GM19397 (cell line): ENCODE data around the gene NHS.
"Not testable (repeated sequence)": the region's sequence is repeated elsewhere in the genome, so short reads cannot be mapped to it uniquely, and the experiment has no call there.

ENCODE experiments used
- ATAC-seq: cut with Tn5 transposase; IDR thresholded peaks from one replicate; pipeline ENCODE4 v1.9.1; 2021; ENCODE audit warnings: mild to moderate bottlenecking, moderate library complexity; ENCODE audit not compliant: unreplicated experiment

The NHS gene

GRCh38 chrX:17544821-17545220, 169.8 kb downstream of the NHS start:
- no peak for ATAC-seq

- ATAC-seq: no peak
Measured at GRCh38 chrX:17546356-17546755, 171.4 kb downstream of the NHS start.

DNA sequence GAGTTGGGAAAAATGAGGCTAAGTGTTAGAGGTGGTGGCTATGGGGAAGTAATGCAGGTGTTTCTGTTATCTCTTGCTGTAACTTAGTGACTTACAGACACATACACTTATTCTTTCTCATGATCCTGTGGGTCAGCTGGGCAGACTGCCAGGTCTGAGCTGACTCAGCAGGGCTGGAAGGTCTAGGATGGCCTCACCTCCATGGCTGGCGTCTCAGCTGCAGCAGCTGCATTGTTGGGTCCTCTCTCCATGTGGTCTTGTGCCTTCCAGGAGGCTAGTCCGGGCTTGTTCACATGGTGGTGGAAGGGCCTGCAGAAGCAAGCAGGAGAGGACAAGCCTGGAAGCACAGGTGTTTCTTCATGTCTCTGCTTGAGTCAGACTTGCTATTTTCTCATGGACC, 172.7 kb downstream of the NHS start:
- ATAC-seq: peak; percentile 44

DNA sequence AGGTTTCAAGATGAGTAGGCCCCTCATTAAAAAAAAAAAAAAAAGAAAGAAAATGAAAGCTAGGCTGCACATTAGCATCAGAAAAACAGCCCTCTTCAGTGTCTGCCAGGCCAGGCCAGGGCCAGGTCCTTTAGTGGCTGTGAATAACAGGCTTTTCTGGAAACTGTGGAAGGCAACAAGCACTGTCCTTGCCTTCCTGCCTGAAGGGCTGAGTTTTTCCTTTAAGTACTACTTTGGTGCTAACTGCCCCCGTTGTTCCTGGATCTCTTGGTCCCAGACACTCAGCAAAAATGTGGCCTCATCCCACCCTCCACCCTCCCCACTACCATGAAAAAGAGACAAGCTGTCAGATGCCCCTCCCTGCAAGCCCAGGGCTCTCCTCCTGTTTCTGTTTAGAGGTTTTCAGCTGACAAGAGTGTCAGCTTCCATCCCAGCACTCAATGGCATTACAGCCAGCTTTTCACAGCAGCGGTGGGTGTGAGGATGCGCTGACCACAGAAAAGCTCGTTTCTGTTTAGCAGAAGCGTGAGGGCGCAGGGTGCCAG, 174.2 kb downstream of the NHS start:
- no peak for ATAC-seq

DNA sequence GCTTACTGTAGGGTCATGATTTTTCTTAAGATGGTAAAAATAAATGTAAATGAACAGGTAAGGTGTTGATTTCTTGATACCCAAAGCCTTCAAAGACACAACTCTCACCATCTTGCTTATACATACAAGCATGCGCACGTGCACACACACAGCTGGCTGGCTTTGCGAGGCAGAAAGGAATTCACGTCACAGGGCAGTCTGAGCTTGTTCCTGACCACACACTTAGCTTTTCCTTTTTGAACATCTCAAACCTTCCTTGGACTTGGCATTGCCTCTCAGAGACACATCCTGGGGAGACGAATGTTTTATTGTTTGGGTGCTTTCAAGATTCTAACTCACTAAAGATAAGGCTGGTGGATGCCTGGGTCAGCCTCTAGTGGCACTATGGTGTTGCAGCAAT, 175.0 kb downstream of the NHS start:
- ATAC-seq: no peak

GRCh38 chrX:17552044-17552650, 177.1 kb downstream of the NHS start:
- no peak for ATAC-seq

DNA sequence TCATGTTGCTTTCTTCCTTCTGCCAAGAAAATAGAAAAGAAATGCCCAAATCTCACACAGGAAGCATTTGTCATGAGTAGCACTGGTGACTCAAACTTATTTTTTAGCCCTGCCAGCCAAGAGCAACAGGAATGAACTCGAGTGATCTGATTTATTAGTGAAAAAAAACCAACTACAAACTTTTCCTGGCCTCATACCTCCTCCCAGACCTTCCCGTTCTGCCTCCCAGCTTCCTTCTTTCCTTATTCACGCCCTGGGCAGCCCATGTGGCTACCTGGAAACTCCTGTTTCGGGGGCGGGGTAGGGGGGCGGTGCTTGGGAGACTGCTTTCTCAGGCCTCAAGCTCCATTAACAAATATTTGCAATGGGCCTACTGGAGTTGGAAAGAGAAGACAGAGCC, 178.5 kb downstream of the NHS start:
- no peak for ATAC-seq

DNA sequence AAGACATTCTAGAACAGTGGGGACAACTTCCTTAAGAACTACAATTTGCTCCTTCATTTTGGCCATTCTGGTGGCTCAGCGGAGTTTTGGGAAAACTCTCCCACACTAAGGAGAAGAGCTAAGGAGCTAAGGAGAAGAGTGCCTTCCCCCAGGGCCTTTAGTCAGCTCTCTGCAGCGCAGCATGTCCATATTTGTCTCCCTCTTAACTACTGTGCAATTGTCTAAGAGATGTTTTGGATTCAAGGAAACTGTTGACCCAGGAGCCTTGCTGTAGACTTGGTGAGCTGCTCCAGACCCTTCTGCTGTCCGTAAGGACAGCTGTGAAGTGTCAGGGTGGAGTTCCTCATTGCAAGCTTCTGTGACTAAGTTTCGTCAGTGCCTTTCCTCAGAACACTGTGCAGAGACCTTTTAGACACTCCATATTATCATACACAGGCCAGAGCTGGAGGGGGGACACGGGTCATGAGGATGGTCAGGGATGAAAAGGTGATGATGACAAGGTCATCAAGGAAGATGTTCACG, 179.0 kb downstream of the NHS start:
- no peak for ATAC-seq

- ATAC-seq: no peak
Measured at GRCh38 chrX:17554914-17555313, 179.9 kb downstream of the NHS start.

DNA sequence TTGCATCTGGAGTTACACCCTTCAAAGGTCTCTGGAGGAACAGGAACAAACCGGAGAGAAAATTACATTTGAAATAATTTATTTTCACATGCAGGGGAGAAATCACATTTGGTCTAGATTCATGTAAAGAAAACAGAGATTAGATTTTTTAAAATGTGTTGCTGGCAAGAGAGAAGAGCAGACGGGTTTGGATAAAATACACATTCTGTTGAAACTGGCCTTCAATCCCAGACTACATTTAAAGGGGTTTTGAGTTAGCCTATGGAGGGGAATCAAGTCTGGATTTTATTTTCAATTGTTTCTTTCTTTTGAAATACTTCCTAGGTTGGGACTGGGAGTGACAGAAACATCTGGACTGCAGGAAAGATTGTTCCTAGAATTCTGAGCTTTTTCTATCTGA, 180.8 kb downstream of the NHS start:
- ATAC-seq: no peak

GRCh38 chrX:17559728-17560379, 184.9 kb downstream of the NHS start:
- no peak for ATAC-seq

GRCh38 chrX:17560385-17560784, 185.4 kb downstream of the NHS start:
- no peak for ATAC-seq

DNA sequence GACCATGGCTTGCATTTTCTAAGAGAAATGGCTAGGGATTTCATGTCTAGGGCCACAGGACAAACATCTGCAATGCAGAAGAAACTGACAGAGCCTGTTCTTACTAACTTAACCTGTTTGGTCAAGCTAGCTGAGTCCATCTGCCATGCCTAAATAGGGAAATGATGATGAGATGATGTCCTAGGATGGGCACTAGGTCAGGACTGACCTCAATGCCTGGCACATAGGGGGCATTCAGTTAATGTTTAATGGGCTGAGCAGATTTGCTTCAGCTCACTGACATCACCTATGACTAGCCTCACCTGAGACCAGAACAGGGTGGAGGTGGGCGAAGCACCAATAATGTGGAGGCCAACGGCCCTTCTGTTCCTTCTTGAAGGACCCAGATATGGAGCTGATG, 188.1 kb downstream of the NHS start:
- ATAC-seq: no peak

- ATAC-seq: no peak
Measured at GRCh38 chrX:17563515-17563914, 188.5 kb downstream of the NHS start.

- ATAC-seq: no peak
Measured at GRCh38 chrX:17564689-17565409, 189.8 kb downstream of the NHS start.

DNA sequence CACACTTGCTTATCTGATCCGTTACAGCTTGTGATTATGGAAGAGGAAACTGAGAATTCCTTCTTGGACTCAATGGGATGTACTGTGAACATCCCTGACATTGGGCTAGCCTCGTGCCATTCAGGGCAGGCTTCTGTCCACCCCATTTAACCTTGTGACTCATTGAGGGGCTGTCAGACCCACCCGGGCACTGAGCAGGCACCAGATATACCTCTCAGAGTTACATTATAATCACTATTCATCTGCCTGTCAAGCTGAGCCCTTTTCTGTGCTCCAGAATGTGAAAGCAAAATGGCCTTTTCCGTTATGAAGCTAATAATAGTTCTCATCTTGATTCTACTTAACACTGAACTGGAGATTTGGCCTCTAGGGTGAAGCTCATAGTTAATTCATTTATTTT, 191.7 kb downstream of the NHS start:
- no peak for ATAC-seq

DNA sequence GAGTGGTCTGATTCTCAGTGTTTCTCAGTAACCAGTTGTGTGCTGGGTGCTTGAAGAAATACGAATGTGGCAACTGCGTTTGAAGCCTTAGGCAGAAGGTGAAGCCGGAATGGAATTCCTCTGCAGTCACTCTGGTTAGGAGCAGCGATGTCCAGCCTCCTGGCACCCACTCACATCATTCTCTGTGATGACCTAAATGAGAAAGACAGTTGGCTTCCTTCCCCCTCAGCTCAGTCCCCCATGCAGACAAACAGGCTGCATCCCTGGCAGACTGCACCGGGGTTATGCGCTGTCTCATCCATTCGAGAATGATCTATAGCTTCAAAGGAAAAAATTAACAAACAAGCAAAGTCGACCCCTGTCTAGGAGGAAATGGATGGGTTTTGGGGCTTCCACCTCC, 192.2 kb downstream of the NHS start:
- no peak for ATAC-seq

GRCh38 chrX:17567821-17568220, 192.8 kb downstream of the NHS start:
- ATAC-seq: no peak

GRCh38 chrX:17568804-17569203, 193.8 kb downstream of the NHS start:
- not testable (repeated sequence) for ATAC-seq

GRCh38 chrX:17579026-17579425, 204.0 kb downstream of the NHS start:
- ATAC-seq: no peak

- ATAC-seq: no peak
Measured at GRCh38 chrX:17580539-17581152, 205.6 kb downstream of the NHS start.
